Measurements from ENCODE around the gene CHD3. TPM values are rescaled to one million over a fixed set of nuclear protein-coding genes. Genes with fewer than 3 reads are reported as not detected.

CHD3 gene
- total and polyA plus RNA-seq, 2 donors (not counting 1 experiment from before 2014, with no cell fraction given): 68.1 to 69.1 TPM

DNA sequence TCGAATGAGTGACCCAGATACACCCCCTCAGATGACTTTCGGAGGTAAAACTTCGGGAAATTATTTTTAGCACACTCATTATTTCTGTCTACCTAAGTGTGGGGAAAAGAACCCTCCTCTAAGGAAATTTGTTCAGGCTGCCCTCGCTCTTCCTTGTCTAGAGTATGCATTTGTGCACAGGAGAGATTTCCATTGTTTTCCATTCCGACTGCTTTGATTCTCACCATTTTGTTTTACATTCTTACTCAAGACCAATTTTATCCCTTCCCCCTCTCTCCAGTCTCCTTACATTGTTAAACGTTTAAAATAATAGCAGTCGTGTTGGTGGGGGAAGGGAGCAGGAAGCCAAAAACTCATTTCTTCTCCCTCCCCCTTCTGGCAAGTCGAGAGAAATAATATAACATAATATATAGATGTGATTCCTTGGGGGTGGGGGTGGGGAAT, 1.5 kb upstream of the CHD3 start:
- ChIA-PET POLR2A (interaction anchor here (1.4 kb wide), 1 partner anchor 30 kb away, joined by 8 read pairs; the partner anchor contains the start of gene NAA38), CTCF (interaction anchor here (1.4 kb wide), 2 partner anchors 28 to 102 kb away, joined by 3 read pairs; partner anchors contain the start of gene RNF227)
- Histone ChIP-seq H3K4me1 (ENCODE audit: control insufficient read depth in 2 of 2, insufficient read depth in 2 of 2, low read length in 2 of 2) (peaks cover 20 to 38% of the 10 kb centered on the region in 2 donors), H3K4me2 (replicated peaks; ENCODE audit: low read depth, low read length, poor library complexity, severe bottlenecking) (peak overlapping the region; percentile 86), H3K79me2 (ENCODE audit: control insufficient read depth, insufficient read depth, low read length) (peaks cover 14% of the 10 kb centered on the region), H3K9ac (ENCODE audit: low read length) (peak overlapping the region; percentile 68), H3K36me3 (replicated peaks in 1 of 2; ENCODE audit: control extremely low read depth in 1 of 2, control insufficient read depth in 1 of 2, extremely low read depth in 1 of 2, insufficient read depth in 2 of 2, low read length in 1 of 2) (peaks cover 0 to 8% of the 10 kb centered on the region in 2 experiments), H3K9me3 (ENCODE audit: control extremely low read depth in 1 of 3, control insufficient read depth in 2 of 3, insufficient read depth in 1 of 3, low read length in 2 of 3) (no peaks in the 10 kb centered on the region), H3K27ac (ENCODE audit: low read length in 2 of 2) (peak overlapping the region; percentile 46 to 68), H4K20me1 (ENCODE audit: control insufficient read depth, insufficient read depth, low read length, poor library complexity, severe bottlenecking) (no peaks in the 10 kb centered on the region), H2AFZ (ENCODE audit: insufficient read depth, low read depth, low read length, poor library complexity, severe bottlenecking) (peak overlapping the region; percentile 69), H3K4me3 (ENCODE audit: control extremely low read depth in 1 of 5, extremely low read depth in 1 of 5, insufficient read depth in 1 of 5, low read depth in 2 of 5, low read length in 4 of 5) (peak overlapping the region; percentile 65 to 95 (median 79)), H3K27me3 (replicated peaks in 1 of 4; ENCODE audit: control extremely low read depth in 1 of 4, control insufficient read depth in 3 of 4, insufficient read depth in 4 of 4, low read length in 3 of 4) (no peaks in the 10 kb centered on the region)
- no CpG with 5 or more reads among the region's 8 CpGs for WGBS (ENCODE audit: insufficient coverage)
- no peak overlapping the region for H3K27ac Mint-ChIP-seq
- intact Hi-C loops (cut with micrococcal nuclease): loop anchor here (1.0 to 10.0 kb wide), 4 partner anchors 28 to 142 kb away; partner anchors contain the start of gene CNTROB
- no peaks in the 10 kb centered on the region for H3K9me3 Mint-ChIP-seq (ENCODE audit: insufficient read depth)
- DNase-seq (no peak), ATAC-seq (ENCODE audit: low read depth) (no peak)
- H3K27me3 Mint-ChIP-seq: no peaks in the 10 kb centered on the region
- no peak overlapping the region for H3K4me3 Mint-ChIP-seq
- no peak for TF ChIP-seq EZH2 (IDR thresholded peaks at IDR 0.05; ENCODE audit: borderline replicate concordance, insufficient read depth, low read depth, low read length, poor library complexity, severe bottlenecking)
- TF ChIP-seq, protein P1, sequence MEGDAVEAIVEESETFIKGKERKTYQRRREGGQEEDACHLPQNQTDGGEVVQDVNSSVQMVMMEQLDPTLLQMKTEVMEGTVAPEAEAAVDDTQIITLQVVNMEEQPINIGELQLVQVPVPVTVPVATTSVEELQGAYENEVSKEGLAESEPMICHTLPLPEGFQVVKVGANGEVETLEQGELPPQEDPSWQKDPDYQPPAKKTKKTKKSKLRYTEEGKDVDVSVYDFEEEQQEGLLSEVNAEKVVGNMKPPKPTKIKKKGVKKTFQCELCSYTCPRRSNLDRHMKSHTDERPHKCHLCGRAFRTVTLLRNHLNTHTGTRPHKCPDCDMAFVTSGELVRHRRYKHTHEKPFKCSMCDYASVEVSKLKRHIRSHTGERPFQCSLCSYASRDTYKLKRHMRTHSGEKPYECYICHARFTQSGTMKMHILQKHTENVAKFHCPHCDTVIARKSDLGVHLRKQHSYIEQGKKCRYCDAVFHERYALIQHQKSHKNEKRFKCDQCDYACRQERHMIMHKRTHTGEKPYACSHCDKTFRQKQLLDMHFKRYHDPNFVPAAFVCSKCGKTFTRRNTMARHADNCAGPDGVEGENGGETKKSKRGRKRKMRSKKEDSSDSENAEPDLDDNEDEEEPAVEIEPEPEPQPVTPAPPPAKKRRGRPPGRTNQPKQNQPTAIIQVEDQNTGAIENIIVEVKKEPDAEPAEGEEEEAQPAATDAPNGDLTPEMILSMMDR (IDR thresholded peaks at IDR 0.05): no peak
- peaks cover 3% of the 10 kb centered on the region for H3K4me1 Mint-ChIP-seq

DNA sequence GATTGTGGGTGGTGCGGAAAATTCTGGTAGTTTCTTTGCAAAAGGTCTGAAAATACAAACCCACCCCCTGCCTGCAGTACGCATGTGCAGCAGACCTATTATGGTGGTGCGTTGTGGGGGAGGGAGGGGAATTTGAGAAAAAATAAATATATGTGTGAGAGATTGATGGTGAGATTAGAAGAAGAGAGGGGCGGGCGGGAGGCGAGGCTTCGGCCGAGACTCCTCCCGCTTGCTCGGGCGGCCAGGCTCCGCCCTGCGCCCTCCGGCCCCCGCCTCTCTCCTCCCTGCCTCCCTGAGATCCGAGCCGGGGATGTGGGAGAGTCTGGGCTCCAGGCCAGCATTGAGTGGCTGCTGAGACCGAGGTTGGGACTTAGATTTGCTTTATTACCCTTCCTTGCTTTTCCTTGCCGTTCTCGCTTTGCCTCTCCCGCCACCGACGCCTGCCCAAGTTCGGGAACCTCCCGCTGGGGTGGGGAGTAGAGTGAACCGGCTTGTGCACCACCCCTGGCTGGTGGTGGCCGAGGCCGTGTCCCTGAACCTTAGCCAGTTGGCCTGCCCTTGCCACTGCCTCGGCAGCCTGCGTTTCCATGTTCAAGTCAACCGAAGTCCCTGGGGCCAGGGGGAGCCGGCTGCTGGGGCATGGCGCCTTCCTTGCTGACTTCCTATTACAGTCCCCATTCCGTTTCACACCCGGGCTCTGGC, 956 bp upstream of the CHD3 start:
- intact Hi-C loops (cut with micrococcal nuclease): loop anchor here (1.0 to 10.0 kb wide), 5 partner anchors 28 to 143 kb away; partner anchors contain the start of genes CNTROB and NAA38
- DNase-seq (peak; percentile 86), ATAC-seq (ENCODE audit: low read depth) (peak; percentile 75)
- Histone ChIP-seq H3K9me3 (ENCODE audit: control extremely low read depth in 1 of 3, control insufficient read depth in 2 of 3, insufficient read depth in 1 of 3, low read length in 2 of 3) (no peaks in the 10 kb centered on the region), H3K79me2 (ENCODE audit: control insufficient read depth, insufficient read depth, low read length) (peaks cover 14% of the 10 kb centered on the region), H2AFZ (ENCODE audit: insufficient read depth, low read depth, low read length, poor library complexity, severe bottlenecking) (peak overlapping the region; percentile 93), H3K4me3 (ENCODE audit: control extremely low read depth in 1 of 5, extremely low read depth in 1 of 5, insufficient read depth in 1 of 5, low read depth in 2 of 5, low read length in 4 of 5) (peak overlapping the region; percentile 65 to 95 (median 79)), H3K4me1 (ENCODE audit: control insufficient read depth in 2 of 2, insufficient read depth in 2 of 2, low read length in 2 of 2) (peaks cover 19 to 36% of the 10 kb centered on the region in 2 donors), H4K20me1 (ENCODE audit: control insufficient read depth, insufficient read depth, low read length, poor library complexity, severe bottlenecking) (no peaks in the 10 kb centered on the region), H3K36me3 (replicated peaks in 1 of 2; ENCODE audit: control extremely low read depth in 1 of 2, control insufficient read depth in 1 of 2, extremely low read depth in 1 of 2, insufficient read depth in 2 of 2, low read length in 1 of 2) (peaks cover 0 to 8% of the 10 kb centered on the region in 2 experiments), H3K9ac (ENCODE audit: low read length) (peak overlapping the region; percentile 68), H3K27me3 (replicated peaks in 1 of 4; ENCODE audit: control extremely low read depth in 1 of 4, control insufficient read depth in 3 of 4, insufficient read depth in 4 of 4, low read length in 3 of 4) (no peaks in the 10 kb centered on the region), H3K4me2 (replicated peaks; ENCODE audit: low read depth, low read length, poor library complexity, severe bottlenecking) (peak overlapping the region; percentile 86), H3K27ac (ENCODE audit: low read length in 2 of 2) (peak overlapping the region; percentile 46 to 68)
- ChIA-PET POLR2A (no interaction called here), CTCF (no interaction called here)
- Mint-ChIP-seq H3K27ac (no peak overlapping the region), H3K27me3 (no peaks in the 10 kb centered on the region), H3K4me1 (peaks cover 3% of the 10 kb centered on the region), H3K4me3 (no peak overlapping the region), H3K9me3 (ENCODE audit: insufficient read depth) (no peaks in the 10 kb centered on the region)
- under 1% methylated on average over 29 of the region's 35 CpGs for WGBS (ENCODE audit: insufficient coverage)
- TF ChIP-seq EZH2 (IDR thresholded peaks at IDR 0.05; ENCODE audit: borderline replicate concordance, insufficient read depth, low read depth, low read length, poor library complexity, severe bottlenecking): no peak
- TF ChIP-seq, protein P1 (IDR thresholded peaks at IDR 0.05): no peak

All from B cell (primary cell).